H1 (cell line): ENCODE results near the gene PTPN1. TPM values are rescaled to one million over a fixed set of nuclear protein-coding genes. Genes with fewer than 3 reads are reported as not detected.

ENCODE experiments used
- CTCF ChIA-PET: fragments of 300-600 bp; sonication (Branson Sonifier 250); formaldehyde crosslinking; loops from one replicate; lab custom pipeline; 2021; ENCODE audit not compliant: partially characterized antibody; lab: Charles Lee
- POLR2A ChIA-PET: fragments of 300-600 bp; sonication (Branson Sonifier 250); formaldehyde crosslinking; loops from one replicate; lab custom pipeline; 2021; ENCODE audit warnings: inconsistent platforms; ENCODE audit not compliant: partially characterized antibody; lab: Charles Lee
- DNase-seq, 2 experiments: peaks; one replicate each; pipeline versions ENCODE4 v3.0.0 to v3.0.0-alpha.2; 2010 to 2022; ENCODE audit warnings: low spot score in 2 of 2, low read depth in 1 of 2, mixed read lengths in 1 of 2
- FAIRE-seq: peaks from 2 replicates; lab custom pipeline; 2011; peaks lifted over from hg19 to GRCh38; lab: Jason Lieb, UNC
- H2AFZ ChIP-seq: 2 replicates; pipeline ENCODE4 v1.8.1; 2012; ENCODE audit warnings: low read length, inconsistent platforms
- H2AK5ac ChIP-seq: 2 replicates; pipeline ENCODE4 v1.6.1; 2013; ENCODE audit warnings: low read depth, low read length
- H2BK120ac ChIP-seq: replicated peaks from 2 replicates; pipeline ENCODE3; 2013; ENCODE audit warnings: low read depth, low read length, inconsistent platforms
- H2BK12ac ChIP-seq: 2 replicates; pipeline ENCODE4 v1.6.1; 2013; ENCODE audit warnings: low read depth, low read length
- H2BK15ac ChIP-seq: 2 replicates; pipeline ENCODE4 v1.6.1; 2013; ENCODE audit warnings: low read length
- H2BK20ac ChIP-seq: 2 replicates; pipeline ENCODE4 v1.6.1; 2013; ENCODE audit warnings: low read length
- H2BK5ac ChIP-seq: 2 replicates; pipeline ENCODE4 v1.6.1; 2013; ENCODE audit warnings: low read depth, low read length
- H3K14ac ChIP-seq: 2 replicates; pipeline ENCODE4 v1.6.1; 2013; ENCODE audit warnings: inconsistent platforms; ENCODE audit not compliant: insufficient read length
- H3K18ac ChIP-seq: 2 replicates; pipeline ENCODE4 v1.6.1; 2013; ENCODE audit warnings: low read length; ENCODE audit errors: extremely low read depth
- H3K23ac ChIP-seq: 2 replicates; pipeline ENCODE4 v1.6.1; 2013; ENCODE audit warnings: inconsistent platforms; ENCODE audit not compliant: insufficient read length
- H3K23me2 ChIP-seq: 2 replicates; pipeline ENCODE4 v1.6.1; 2013; ENCODE audit warnings: low read depth, low read length
- H3K27ac ChIP-seq: 2 replicates; pipeline ENCODE4 v1.6.1; 2011; ENCODE audit warnings: low read depth, low read length, inconsistent platforms
- H3K27me3 ChIP-seq, 4 experiments: replicated peaks in 1 of 4; 1 replicate in 1 of 4; 2 replicates in 3 of 4; pipeline versions ENCODE4 v1.6.1 to v1.8.1; 2011 to 2013; ENCODE audit warnings: low read length in 3 of 4, mild to moderate bottlenecking in 3 of 4, inconsistent platforms in 2 of 4, mixed read lengths in 2 of 4, moderate library complexity in 1 of 4; ENCODE audit not compliant: control insufficient read depth in 3 of 4, insufficient read depth in 3 of 4; ENCODE audit errors: extremely low read depth in 1 of 4
- H3K36me3 ChIP-seq, 4 experiments: 2 replicates each; pipeline versions ENCODE4 v1.6.1 to v1.8.1; 2011 to 2013; ENCODE audit warnings: mild to moderate bottlenecking in 4 of 4, low read length in 3 of 4, moderate library complexity in 2 of 4, control low read depth in 1 of 4, inconsistent platforms in 1 of 4; ENCODE audit not compliant: insufficient read depth in 4 of 4, control insufficient read depth in 2 of 4
- H3K4ac ChIP-seq: replicated peaks from 2 replicates; pipeline ENCODE3; 2013; ENCODE audit warnings: low read length, low read depth, mixed read lengths, inconsistent platforms; ENCODE audit not compliant: insufficient read length
- H3K4me1 ChIP-seq, 4 experiments: replicated peaks in 1 of 4; 1 replicate in 1 of 4; 2 replicates in 3 of 4; pipeline versions ENCODE4 v1.6.1 to v1.8.1; 2011 to 2013; ENCODE audit warnings: low read length in 3 of 4, inconsistent platforms in 2 of 4, mixed read lengths in 1 of 4; ENCODE audit not compliant: insufficient read depth in 4 of 4, control insufficient read depth in 3 of 4
- H3K4me2 ChIP-seq, 2 experiments: 2 replicates each; pipeline versions ENCODE4 v1.6.1 to v1.8.1; 2011 to 2013; ENCODE audit warnings: low read depth in 2 of 2, low read length in 2 of 2, control low read depth in 1 of 2, inconsistent platforms in 1 of 2, mild to moderate bottlenecking in 1 of 2; ENCODE audit not compliant: insufficient read depth in 1 of 2
- H3K4me3 ChIP-seq, 4 experiments: fragments of 200-600, 300-600 bp in 1 of 4; sonication (generic), shearing (Covaris generic), sonication (Bioruptor Twin) in 1 of 4; 2 replicates each; pipeline versions ENCODE4 v1.5.1 to v1.8.1; 2011 to 2016; ENCODE audit warnings: low read length in 4 of 4, low read depth in 3 of 4, control low read depth in 2 of 4, inconsistent platforms in 2 of 4, mild to moderate bottlenecking in 2 of 4, mixed read lengths in 1 of 4, moderate library complexity in 1 of 4; ENCODE audit not compliant: insufficient read depth in 2 of 4; ENCODE audit errors: extremely low read depth in 1 of 4
- H3K56ac ChIP-seq: replicated peaks from 2 replicates; pipeline ENCODE3; 2013; ENCODE audit warnings: low read depth, mild to moderate bottlenecking, mixed read lengths, low read length, inconsistent platforms; ENCODE audit not compliant: insufficient read length
- H3K79me1 ChIP-seq: 2 replicates; pipeline ENCODE4 v1.6.1; 2013; ENCODE audit warnings: low read depth, low read length, control low read depth
- H3K79me2 ChIP-seq, 2 experiments: 2 replicates each; pipeline versions ENCODE4 v1.6.1 to v1.8.1; 2012 to 2013; ENCODE audit warnings: low read length in 2 of 2, mild to moderate bottlenecking in 2 of 2, inconsistent platforms in 1 of 2; ENCODE audit not compliant: insufficient read depth in 2 of 2, control insufficient read depth in 1 of 2
- H3K9ac ChIP-seq, 4 experiments: replicated peaks in 1 of 4; 1 replicate in 1 of 4; 2 replicates in 3 of 4; pipeline versions ENCODE4 v1.6.1 to v1.8.1; 2011 to 2013; ENCODE audit warnings: low read depth in 3 of 4, low read length in 3 of 4, control low read depth in 2 of 4, mild to moderate bottlenecking in 2 of 4, moderate library complexity in 2 of 4, inconsistent platforms in 1 of 4; ENCODE audit errors: extremely low read depth in 1 of 4
- H3K9me3 ChIP-seq, 2 experiments: 2 replicates each; pipeline versions ENCODE4 v1.6.1 to v1.8.1; 2012 to 2013; ENCODE audit warnings: mild to moderate bottlenecking in 2 of 2, moderate library complexity in 2 of 2, control low read depth in 1 of 2, inconsistent platforms in 1 of 2, low read depth in 1 of 2, low read length in 1 of 2, mixed read lengths in 1 of 2; ENCODE audit not compliant: insufficient read depth in 2 of 2
- H4K20me1 ChIP-seq, 2 experiments: replicated peaks in 1 of 2; 2 replicates each; pipeline versions ENCODE3 to v1.8.1; 2011 to 2013; ENCODE audit warnings: inconsistent platforms in 2 of 2, low read length in 2 of 2, mild to moderate bottlenecking in 1 of 2; ENCODE audit not compliant: insufficient read depth in 2 of 2, control insufficient read depth in 1 of 2
- H4K5ac ChIP-seq: 2 replicates; pipeline ENCODE4 v1.6.1; 2013; ENCODE audit warnings: low read length, low read depth, mixed read lengths, inconsistent platforms; ENCODE audit not compliant: insufficient read length
- H4K8ac ChIP-seq: 2 replicates; pipeline ENCODE4 v1.8.0; 2013; ENCODE audit warnings: mild to moderate bottlenecking, moderate library complexity, low read length, inconsistent platforms; ENCODE audit not compliant: insufficient read depth; ENCODE audit errors: extremely low read depth
- H4K91ac ChIP-seq: replicated peaks from 2 replicates; pipeline ENCODE3; 2013; ENCODE audit warnings: low read length, mixed read lengths, inconsistent platforms; ENCODE audit not compliant: insufficient read length
- ASH2L ChIP-seq: fragments of 200-600, 300-600 bp; sonication (generic); IDR thresholded peaks from one replicate; pipeline ENCODE4 v1.7.1; 2017; ENCODE audit warnings: low read length
- CREB1 ChIP-seq: IDR thresholded peaks from 2 replicates; pipeline ENCODE4 v1.6.1; 2012; ENCODE audit warnings: inconsistent platforms
- MAX ChIP-seq: IDR thresholded peaks from 2 replicates; pipeline ENCODE4 v1.6.1; 2012; ENCODE audit warnings: inconsistent platforms
- POLR2AphosphoS5 ChIP-seq: IDR thresholded peaks from 2 replicates; pipeline ENCODE4 v1.6.1; 2011; ENCODE audit warnings: low read depth, low read length
- SIX5 ChIP-seq: IDR thresholded peaks from 2 replicates; pipeline ENCODE4 v1.6.1; 2011; ENCODE audit warnings: mild to moderate bottlenecking, low read depth, low read length
- TEAD4 ChIP-seq: IDR thresholded peaks from 2 replicates; pipeline ENCODE4 v1.6.1; 2012; ENCODE audit warnings: low read depth, low read length, inconsistent platforms, mixed read lengths
- WGBS, 2 experiments: shearing (Covaris generic) in 1 of 2; methylation state at CpG; one replicate each; pipeline versions ENCODE4 v1.1.6 to v1.1.7; 2013 to 2015; ENCODE audit warnings: low lambda C conversion rate in 2 of 2, mixed read lengths in 2 of 2, inconsistent platforms in 1 of 2, low coverage in 1 of 2, missing lambda C conversion rate in 1 of 2; ENCODE audit not compliant: insufficient replicate concordance in 2 of 2, insufficient coverage in 1 of 2, insufficient read length in 1 of 2; ENCODE audit errors: extremely low coverage in 1 of 2, missing lambda C conversion rate in 1 of 2; 5-methylcytosine and 5-hydroxymethylcytosine counted together
- polyA plus RNA-seq, 7 experiments: library from polyadenylated mRNA; depleted of rRNA in 3 of 7; stranded (reverse) in 5 of 7; unstranded in 2 of 7; fragments of >200 nt in 5 of 7; fragments of 200-250 nt in 2 of 7; gene quantifications; 1 replicate in 5 of 7; 2 replicates in 1 of 7; 4 replicates in 1 of 7; pipeline versions ENCODE4 v1.2.1 to v1.2.3, GENCODE V29; 2011 to 2013; ENCODE audit warnings: missing spikeins in 2 of 7, mixed read lengths in 2 of 7
- total RNA-seq: library from RNA; stranded (reverse); fragmentation: NEBNext Ultra II Directional; extraction: Animal tissue kit (Norgen Biotek cat#: 25700); gene quantifications from 2 replicates; pipeline ENCODE4 v1.2.1, GENCODE V29; 2021

The PTPN1 gene
- total and polyA plus RNA-seq, 2 of the 8 experiments (the other 6 are each of a cell fraction or from before 2014, with no cell fraction given): 18.6 to 32.1 TPM

- H2AFZ ChIP-seq: no peak overlapping the region
- no peak for FAIRE-seq
Observed at GRCh38 chr20:50484271-50484976, 25.8 kb upstream of the PTPN1 start.

More at GRCh38 chr20:50484271-50484976, 25.8 kb upstream of the PTPN1 start:
- Histone ChIP-seq H3K14ac (no peak overlapping the region), H3K79me2 (no peaks in the 10 kb centered on the region), H4K5ac (no peak overlapping the region), H3K4ac (no peak overlapping the region), H2BK5ac (no peak overlapping the region), H2BK20ac (no peak overlapping the region), H3K9ac (no peak overlapping the region), H3K36me3 (no peaks in the 10 kb centered on the region), H3K23ac (no peak overlapping the region), H2AK5ac (no peak overlapping the region), H2BK120ac (no peak overlapping the region), H4K20me1 (no peaks in the 10 kb centered on the region), H3K79me1 (no peaks in the 10 kb centered on the region), H3K9me3 (0 out of 4 replicates have a peak, but pooled peaks cover 0 to 3% of the 10 kb centered on the region in 2 experiments), H3K4me1 (no peaks in the 10 kb centered on the region), H2BK15ac (no peak overlapping the region)
- WGBS, 2 experiments: 87% methylated on average over 6 of the region's 6 CpGs; no CpG with 5 or more reads in 1 of the 2 experiments
- no peak for DNase-seq
- TF ChIP-seq ASH2L: no peak
- no peak for TF ChIP-seq SIX5
- no peak for TF ChIP-seq TEAD4
- no peak for TF ChIP-seq MAX
- no peak for TF ChIP-seq POLR2AphosphoS5
- no peak for TF ChIP-seq CREB1
- TF ChIP-seq, all 59 proteins: peak for 0
- no peak overlapping the region for H3K56ac ChIP-seq
- ChIA-PET POLR2A (interaction anchor here (0.8 kb wide), 1 partner anchor 28 kb away, joined by 3 read pairs; no protein-coding TSS in a partner anchor), CTCF (interaction anchor here (0.6 to 2.7 kb wide), 5 partner anchors 21 to 103 kb away, joined by 3 to 12 read pairs (median 6); no protein-coding TSS in a partner anchor)
- H3K4me3 ChIP-seq: no peak overlapping the region
- no peaks in the 10 kb centered on the region for H3K27me3 ChIP-seq
- H4K8ac ChIP-seq: no peak overlapping the region
- no peak overlapping the region for H3K27ac ChIP-seq
- H3K18ac ChIP-seq: no peak overlapping the region
- no peak overlapping the region for H2BK12ac ChIP-seq
- no peak overlapping the region for H4K91ac ChIP-seq
- no peaks in the 10 kb centered on the region; the same call in 1 of the 2 replicates for H3K23me2 ChIP-seq
- H3K4me2 ChIP-seq: no peak overlapping the region
